Natural killer cell (primary cell): Measurements from ENCODE around the gene TAS2R5. TPM values are rescaled to one million over a fixed set of nuclear protein-coding genes. Genes with fewer than 3 reads are reported as not detected.
A peak's percentile ranks its signal among the peaks of the same experiment; 100 is the strongest.
"Not testable (repeated sequence)": the region's sequence is repeated elsewhere in the genome, so short reads cannot be mapped to it uniquely, and the experiment has no call there.

Source experiments
- ATAC-seq, 3 donors: fragments of 150-1000 bp in 2 of 3; fragments of 200-7000 bp in 1 of 3; cut with Tn5 transposase; 1 replicate in 1 of 3; 2 replicates in 2 of 3; pipeline ENCODE4 v1.10.0; 2021; ENCODE audit warnings: mild to moderate bottlenecking in 2 of 3, moderate library complexity in 2 of 3
- DNase-seq, 2 donors: peaks; one replicate each; pipeline versions ENCODE4 v3.0.0 to v3.0.0-alpha.2; 2013 to 2021; ENCODE audit warnings: mixed read lengths in 1 of 2
- H3K27ac ChIP-seq: one replicate; pipeline ENCODE4 v1.5.1; 2013; ENCODE audit warnings: mild to moderate bottlenecking, low read length
- H3K27me3 ChIP-seq: one replicate; pipeline ENCODE4 v1.6.1; 2013; ENCODE audit warnings: low read length; ENCODE audit not compliant: control insufficient read depth, insufficient read depth
- H3K36me3 ChIP-seq: one replicate; pipeline ENCODE4 v1.6.1; 2013; ENCODE audit warnings: low read length; ENCODE audit not compliant: control insufficient read depth, insufficient read depth
- H3K4me1 ChIP-seq: one replicate; pipeline ENCODE4 v1.6.1; 2013; ENCODE audit warnings: low read length; ENCODE audit not compliant: control insufficient read depth, insufficient read depth
- H3K4me3 ChIP-seq: one replicate; pipeline ENCODE4 v1.5.1; 2013; ENCODE audit warnings: low read length
- H3K9me3 ChIP-seq: one replicate; pipeline ENCODE4 v1.6.1; 2013; ENCODE audit warnings: low read length; ENCODE audit not compliant: control insufficient read depth, insufficient read depth
- H3K27ac Mint-ChIP-seq, 2 donors: one replicate each; pipeline ENCODE4 v1.8.0; 2022; ENCODE audit warnings: mild to moderate bottlenecking in 2 of 2, mixed read lengths in 2 of 2, moderate library complexity in 1 of 2
- H3K27me3 Mint-ChIP-seq, 2 donors: one replicate each; pipeline ENCODE4 v1.8.0; 2022; ENCODE audit warnings: low read depth in 2 of 2, mixed read lengths in 2 of 2
- H3K36me3 Mint-ChIP-seq: one replicate; pipeline ENCODE4 v1.8.0; 2022; ENCODE audit warnings: mixed read lengths
- H3K4me1 Mint-ChIP-seq, 2 donors: one replicate each; pipeline ENCODE4 v1.8.0; 2022; ENCODE audit warnings: mixed read lengths in 2 of 2
- H3K4me3 Mint-ChIP-seq: one replicate; pipeline ENCODE4 v1.8.0; 2022; ENCODE audit warnings: mild to moderate bottlenecking, moderate library complexity, mixed read lengths
- H3K9me3 Mint-ChIP-seq, 2 donors: one replicate each; pipeline ENCODE4 v1.8.0; 2022; ENCODE audit warnings: mixed read lengths in 2 of 2
- WGBS: methylation state at CpG from one replicate; pipeline ENCODE4 v1.1.7; 2013; ENCODE audit warnings: missing lambda C conversion rate; ENCODE audit not compliant: insufficient coverage; 5-methylcytosine and 5-hydroxymethylcytosine counted together
- intact Hi-C: fragments of 100-400 bp; cut with micrococcal nuclease; formaldehyde crosslinking; loops from one replicate; pipeline ENCODE4 v1.14.2; 2022
- total RNA-seq, 4 donors: library from RNA; stranded (reverse); fragments of 120-200 nt in 1 of 4; gene quantifications; one replicate each; pipeline versions ENCODE4 v1.2.3 to v1.2.4, GENCODE V29; 2013 to 2022
- TF ChIP-seq, protein P1 (sequence below): fragments of 200-600 bp; IDR thresholded peaks from one replicate; pipeline ENCODE4 v1.8.0; 2022; ENCODE audit warnings: antibody characterized with exemption

TAS2R5 gene, protein sequence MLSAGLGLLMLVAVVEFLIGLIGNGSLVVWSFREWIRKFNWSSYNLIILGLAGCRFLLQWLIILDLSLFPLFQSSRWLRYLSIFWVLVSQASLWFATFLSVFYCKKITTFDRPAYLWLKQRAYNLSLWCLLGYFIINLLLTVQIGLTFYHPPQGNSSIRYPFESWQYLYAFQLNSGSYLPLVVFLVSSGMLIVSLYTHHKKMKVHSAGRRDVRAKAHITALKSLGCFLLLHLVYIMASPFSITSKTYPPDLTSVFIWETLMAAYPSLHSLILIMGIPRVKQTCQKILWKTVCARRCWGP
- 1 to 10 TPM in 2 of 3 donors, under 1 TPM in 1; 0.75 to 1.9 (median 1.3) TPM for total RNA-seq
- total RNA-seq (2013): 2.7 TPM

- Mint-ChIP-seq H3K4me3 (no peak within 1 kb of the TSS), H3K9me3 (no peaks in the 10 kb centered on the region), H3K36me3 (no peaks in the 10 kb centered on the region), H3K27ac (no peak within 1 kb of the TSS), H3K27me3 (no peaks in the 10 kb centered on the region), H3K4me1 (no peaks in the 10 kb centered on the region)
- no peaks in the 10 kb centered on the region for H3K4me1 ChIP-seq
- no peak within 1 kb of the TSS for H3K27ac ChIP-seq
- H3K36me3 ChIP-seq: no peaks in the 10 kb centered on the region
- WGBS: 89% methylated on average over 5 of the region's 5 CpGs
- no peak for ATAC-seq
- H3K27me3 ChIP-seq: no peaks in the 10 kb centered on the region
- no peaks in the 10 kb centered on the region for H3K9me3 ChIP-seq
- no peak within 1 kb of the TSS for H3K4me3 ChIP-seq
- DNase-seq: no peak
- TF ChIP-seq, protein P1, sequence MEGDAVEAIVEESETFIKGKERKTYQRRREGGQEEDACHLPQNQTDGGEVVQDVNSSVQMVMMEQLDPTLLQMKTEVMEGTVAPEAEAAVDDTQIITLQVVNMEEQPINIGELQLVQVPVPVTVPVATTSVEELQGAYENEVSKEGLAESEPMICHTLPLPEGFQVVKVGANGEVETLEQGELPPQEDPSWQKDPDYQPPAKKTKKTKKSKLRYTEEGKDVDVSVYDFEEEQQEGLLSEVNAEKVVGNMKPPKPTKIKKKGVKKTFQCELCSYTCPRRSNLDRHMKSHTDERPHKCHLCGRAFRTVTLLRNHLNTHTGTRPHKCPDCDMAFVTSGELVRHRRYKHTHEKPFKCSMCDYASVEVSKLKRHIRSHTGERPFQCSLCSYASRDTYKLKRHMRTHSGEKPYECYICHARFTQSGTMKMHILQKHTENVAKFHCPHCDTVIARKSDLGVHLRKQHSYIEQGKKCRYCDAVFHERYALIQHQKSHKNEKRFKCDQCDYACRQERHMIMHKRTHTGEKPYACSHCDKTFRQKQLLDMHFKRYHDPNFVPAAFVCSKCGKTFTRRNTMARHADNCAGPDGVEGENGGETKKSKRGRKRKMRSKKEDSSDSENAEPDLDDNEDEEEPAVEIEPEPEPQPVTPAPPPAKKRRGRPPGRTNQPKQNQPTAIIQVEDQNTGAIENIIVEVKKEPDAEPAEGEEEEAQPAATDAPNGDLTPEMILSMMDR: no peak
- intact Hi-C loops: no loop called here
These were observed at the start of gene TAS2R5 for GRCh38 chr7:141789917-141790316. TSS of gene TAS2R5 (plus strand) at chr7:141790217. CDS start at chr7:141790362, 145 bp downstream.

GRCh38 chr7:141742229-141742628 lies 47.8 kb upstream of the TAS2R5 start:
- H3K36me3 ChIP-seq: peaks cover 63% of the 10 kb centered on the region
- no peaks in the 10 kb centered on the region for H3K27me3 ChIP-seq
- H3K27ac ChIP-seq: no peak overlapping the region
- Mint-ChIP-seq H3K4me3 (no peak overlapping the region), H3K36me3 (peaks cover 27% of the 10 kb centered on the region), H3K4me1 (peaks cover 39 to 41% of the 10 kb centered on the region in 2 donors), H3K9me3 (no peaks in the 10 kb centered on the region), H3K27me3 (no peaks in the 10 kb centered on the region), H3K27ac (peak overlapping the region in 1 of 2 donors; percentile 45)
- ATAC-seq (no peak), DNase-seq (no peak)
- intact Hi-C loops: no loop called here
- peaks cover 4% of the 10 kb centered on the region for H3K4me1 ChIP-seq
- no peak overlapping the region for H3K4me3 ChIP-seq
- TF ChIP-seq, protein P1: no peak
- no peaks in the 10 kb centered on the region for H3K9me3 ChIP-seq
- WGBS: no CpG with 5 or more reads among the region's 1 CpG

GRCh38 chr7:141744131-141744530 lies 45.9 kb upstream of the TAS2R5 start:
- 95% methylated on average over 2 of the region's 2 CpGs for WGBS
- Histone ChIP-seq H3K4me3 (no peak overlapping the region), H3K9me3 (no peaks in the 10 kb centered on the region), H3K4me1 (no peaks in the 10 kb centered on the region), H3K36me3 (peaks cover 77% of the 10 kb centered on the region), H3K27me3 (no peaks in the 10 kb centered on the region), H3K27ac (no peak overlapping the region)
- Mint-ChIP-seq H3K4me1 (peaks cover 23 to 24% of the 10 kb centered on the region in 2 donors), H3K27ac (peak overlapping the region in 1 of 2 donors; percentile 17), H3K36me3 (peaks cover 27% of the 10 kb centered on the region), H3K27me3 (no peaks in the 10 kb centered on the region), H3K4me3 (no peak overlapping the region), H3K9me3 (no peaks in the 10 kb centered on the region)
- DNase-seq (no peak), ATAC-seq (no peak)
- TF ChIP-seq, protein P1: no peak
- intact Hi-C loops: no loop called here

GRCh38 chr7:141748396-141748795 lies 41.6 kb upstream of the TAS2R5 start:
- no peak overlapping the region for H3K4me3 ChIP-seq
- H3K4me3 Mint-ChIP-seq: no peak overlapping the region
- H3K27me3 Mint-ChIP-seq: no peaks in the 10 kb centered on the region
- 94% methylated on average over 2 of the region's 2 CpGs for WGBS
- H3K4me1 Mint-ChIP-seq: no peaks in the 10 kb centered on the region
- no peaks in the 10 kb centered on the region for H3K27me3 ChIP-seq
- H3K36me3 ChIP-seq: peaks cover 88% of the 10 kb centered on the region
- TF ChIP-seq, protein P1: no peak
- H3K9me3 ChIP-seq: peaks cover 20% of the 10 kb centered on the region
- peaks cover 2 to 10% of the 10 kb centered on the region in 2 donors for H3K9me3 Mint-ChIP-seq
- H3K4me1 ChIP-seq: no peaks in the 10 kb centered on the region
- DNase-seq (no peak), ATAC-seq (no peak)
- H3K27ac Mint-ChIP-seq: no peak overlapping the region
- intact Hi-C loops: no loop called here
- H3K36me3 Mint-ChIP-seq: peaks cover 46% of the 10 kb centered on the region
- H3K27ac ChIP-seq: no peak overlapping the region

DNA sequence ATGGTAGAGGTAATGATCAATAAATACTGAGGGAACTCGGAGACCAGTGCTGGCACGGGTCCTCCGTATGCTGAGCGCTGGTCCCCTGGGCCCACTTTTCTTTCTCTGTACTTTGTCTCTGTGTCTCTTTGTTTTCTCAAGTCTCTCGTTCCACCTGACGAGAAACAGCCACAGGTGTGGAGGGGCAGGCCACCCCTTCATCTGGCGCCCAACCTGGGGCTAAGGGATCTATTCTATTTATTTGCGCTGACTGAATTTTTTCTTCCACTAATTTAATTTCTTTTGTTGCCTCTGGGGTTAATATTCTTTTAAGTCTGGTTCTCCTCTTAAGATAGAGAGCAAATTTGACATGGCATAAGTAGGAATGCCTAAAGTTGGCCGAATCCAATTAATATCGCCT lies 38.1 kb upstream of the TAS2R5 start:
- H3K27ac Mint-ChIP-seq, ATAC-seq, H3K4me3 ChIP-seq, H3K27ac ChIP-seq, H3K27me3 Mint-ChIP-seq, DNase-seq, H3K4me1 ChIP-seq, H3K4me3 Mint-ChIP-seq, intact Hi-C loops, H3K27me3 ChIP-seq: not testable (repeated sequence)
- peaks cover 68% of the 10 kb centered on the region for H3K36me3 ChIP-seq
- Mint-ChIP-seq H3K36me3 (peaks cover 51% of the 10 kb centered on the region), H3K9me3 (peaks cover 2 to 10% of the 10 kb centered on the region in 2 donors), H3K4me1 (peaks cover 0 to 11% of the 10 kb centered on the region in 2 donors)
- H3K9me3 ChIP-seq: peaks cover 20% of the 10 kb centered on the region
- WGBS: 98% methylated on average over 7 of the region's 10 CpGs
